Omental fat pad (tissue), 4 donors: ENCODE data around the gene DAD1. TPM values are rescaled to one million over a fixed set of nuclear protein-coding genes. Genes with fewer than 3 reads are reported as not detected.

ENCODE experiments used
- ATAC-seq: fragments of 150-250 bp; one replicate; pipeline ENCODE4 v1.9.1; 2016; ENCODE audit warnings: mild to moderate bottlenecking, moderate library complexity; ENCODE audit not compliant: low FRiP score
- DNase-seq: peaks from one replicate; pipeline ENCODE4 v3.0.0-alpha.2; 2019; ENCODE audit warnings: low spot score
- CTCF ChIP-seq, 3 donors: fragments of 450-650 bp; IDR thresholded peaks; one replicate each; pipeline ENCODE4 v1.5.1; 2016 to 2017; ENCODE audit warnings: antibody characterized with exemption in 3 of 3, mild to moderate bottlenecking in 3 of 3, moderate library complexity in 2 of 3
- total RNA-seq, 4 donors: library from RNA; depleted of rRNA; stranded (reverse); fragments of >200 nt; gene quantifications; one replicate each; pipeline ENCODE4 v1.1.0, GENCODE V29; 2016

DAD1 gene
- total RNA-seq, 4 donors from 2014 or later: 156 to 272 (median 244) TPM

- ATAC-seq: no peak
- DNase-seq: no peak
- TF ChIP-seq CTCF (IDR thresholded peaks at IDR 0.05): no peak
These were observed 25.0 kb downstream of the DAD1 start for GRCh38 chr14:22563987-22564386.

- TF ChIP-seq CTCF (IDR thresholded peaks at IDR 0.05): no peak
- no peak for ATAC-seq
- no peak for DNase-seq
These were observed 27.1 kb downstream of the DAD1 start for GRCh38 chr14:22561661-22562579.

- no peak for TF ChIP-seq CTCF (IDR thresholded peaks at IDR 0.05)
- DNase-seq (no peak), ATAC-seq (no peak)
These were observed 27.7 kb downstream of the DAD1 start for GRCh38 chr14:22561366-22561660.

- no peak for TF ChIP-seq CTCF (IDR thresholded peaks at IDR 0.05)
- no peak for DNase-seq
- no peak for ATAC-seq
These were observed 28.2 kb downstream of the DAD1 start for GRCh38 chr14:22560662-22561365.

GRCh38 chr14:22559041-22559440 lies 30.0 kb downstream of the DAD1 start:
- TF ChIP-seq CTCF (IDR thresholded peaks at IDR 0.05): no peak
- no peak for ATAC-seq
- no peak for DNase-seq

GRCh38 chr14:22558221-22558913 lies 30.7 kb downstream of the DAD1 start:
- ATAC-seq: no peak
- DNase-seq: no peak
- no peak for TF ChIP-seq CTCF (IDR thresholded peaks at IDR 0.05)
